ENCODE results near the gene ZNF444. TPM values are rescaled to one million over a fixed set of nuclear protein-coding genes. Genes with fewer than 3 reads are reported as not detected.

Gene ZNF444
- total and polyA plus RNA-seq, 4 donors: 6.1 to 30.4 (median 21.0) TPM

GRCh38 chr19:56106993-56107392, 34.1 kb upstream of the ZNF444 start:
- WGBS: 85% methylated on average over 11 of the region's 11 CpGs
- no peaks in the 10 kb centered on the region for H3K9me3 ChIP-seq (ENCODE audit: control insufficient read depth in 4 of 4, low read length in 3 of 4)
- peaks cover 36 to 70% (median 63%) of the 10 kb centered on the region in 4 donors for H3K4me1 ChIP-seq (ENCODE audit: control insufficient read depth in 4 of 4, insufficient read depth in 4 of 4, low read length in 3 of 4)
- no peak overlapping the region for H3K4me3 ChIP-seq (ENCODE audit: low read depth in 1 of 3, low read length in 3 of 3)
- TF ChIP-seq HNF4G (IDR thresholded peaks at IDR 0.05) (no peak), TAF1 (conservative IDR thresholded peaks at IDR 0.05) (no peak), HNF4A (conservative IDR thresholded peaks at IDR 0.05) (no peak), REST (IDR thresholded peaks at IDR 0.05) (no peak), GABPA (IDR thresholded peaks at IDR 0.05 in 1 of 2, conservative IDR thresholded peaks at IDR 0.05 in 1 of 2) (no peak), RAD21 (IDR thresholded peaks at IDR 0.05) (no peak), FOXA1 (IDR thresholded peaks at IDR 0.05) (no peak), EGR1 (IDR thresholded peaks at IDR 0.05; ENCODE audit: low read depth in 2 of 2) (no peak)
- TF ChIP-seq, protein P1, sequence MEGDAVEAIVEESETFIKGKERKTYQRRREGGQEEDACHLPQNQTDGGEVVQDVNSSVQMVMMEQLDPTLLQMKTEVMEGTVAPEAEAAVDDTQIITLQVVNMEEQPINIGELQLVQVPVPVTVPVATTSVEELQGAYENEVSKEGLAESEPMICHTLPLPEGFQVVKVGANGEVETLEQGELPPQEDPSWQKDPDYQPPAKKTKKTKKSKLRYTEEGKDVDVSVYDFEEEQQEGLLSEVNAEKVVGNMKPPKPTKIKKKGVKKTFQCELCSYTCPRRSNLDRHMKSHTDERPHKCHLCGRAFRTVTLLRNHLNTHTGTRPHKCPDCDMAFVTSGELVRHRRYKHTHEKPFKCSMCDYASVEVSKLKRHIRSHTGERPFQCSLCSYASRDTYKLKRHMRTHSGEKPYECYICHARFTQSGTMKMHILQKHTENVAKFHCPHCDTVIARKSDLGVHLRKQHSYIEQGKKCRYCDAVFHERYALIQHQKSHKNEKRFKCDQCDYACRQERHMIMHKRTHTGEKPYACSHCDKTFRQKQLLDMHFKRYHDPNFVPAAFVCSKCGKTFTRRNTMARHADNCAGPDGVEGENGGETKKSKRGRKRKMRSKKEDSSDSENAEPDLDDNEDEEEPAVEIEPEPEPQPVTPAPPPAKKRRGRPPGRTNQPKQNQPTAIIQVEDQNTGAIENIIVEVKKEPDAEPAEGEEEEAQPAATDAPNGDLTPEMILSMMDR (IDR thresholded peaks at IDR 0.05; ENCODE audit: low read depth, low read length, missing input control): no peak
- H3K27me3 ChIP-seq (ENCODE audit: control insufficient read depth in 4 of 4, insufficient read depth in 4 of 4, low read length in 3 of 4): no peaks in the 10 kb centered on the region
- H3K36me3 ChIP-seq (ENCODE audit: control insufficient read depth in 4 of 4, insufficient read depth in 3 of 4, low read depth in 1 of 4, low read length in 3 of 4): peaks cover 0 to 6% (median 4%) of the 10 kb centered on the region in 4 donors
- no peak for DNase-seq (ENCODE audit: low spot score)
- no peak overlapping the region for H3K27ac ChIP-seq (ENCODE audit: low read depth in 1 of 2, low read length in 2 of 2)
- no peak overlapping the region for H3K9ac ChIP-seq (ENCODE audit: low read depth in 1 of 2, low read length in 2 of 2)

GRCh38 chr19:56107626-56108351, 33.3 kb upstream of the ZNF444 start:
- H3K4me1 ChIP-seq (ENCODE audit: control insufficient read depth in 4 of 4, insufficient read depth in 4 of 4, low read length in 3 of 4): peaks cover 42 to 78% (median 70%) of the 10 kb centered on the region in 4 donors
- TF ChIP-seq FOXA1 (IDR thresholded peaks at IDR 0.05) (no peak), FOXA2 (IDR thresholded peaks at IDR 0.05) (no peak), ATF3 (IDR thresholded peaks at IDR 0.05) (no peak), SP1 (IDR thresholded peaks at IDR 0.05) (no peak), HNF4A (conservative IDR thresholded peaks at IDR 0.05) (no peak), RAD21 (IDR thresholded peaks at IDR 0.05) (no peak), GABPA (IDR thresholded peaks at IDR 0.05 in 1 of 2, conservative IDR thresholded peaks at IDR 0.05 in 1 of 2) (no peak), HNF4G (IDR thresholded peaks at IDR 0.05) (no peak), ZBTB33 (IDR thresholded peaks at IDR 0.05) (no peak), NR2F2 (IDR thresholded peaks at IDR 0.05) (no peak), JUND (IDR thresholded peaks at IDR 0.05) (no peak), TAF1 (conservative IDR thresholded peaks at IDR 0.05) (no peak), YY1 (IDR thresholded peaks at IDR 0.05) (no peak), EGR1 (IDR thresholded peaks at IDR 0.05; ENCODE audit: low read depth in 2 of 2) (no peak)
- TF ChIP-seq, protein P2, sequence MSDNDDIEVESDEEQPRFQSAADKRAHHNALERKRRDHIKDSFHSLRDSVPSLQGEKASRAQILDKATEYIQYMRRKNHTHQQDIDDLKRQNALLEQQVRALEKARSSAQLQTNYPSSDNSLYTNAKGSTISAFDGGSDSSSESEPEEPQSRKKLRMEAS (IDR thresholded peaks at IDR 0.05): no peak
- TF ChIP-seq, protein P1 (IDR thresholded peaks at IDR 0.05; ENCODE audit: low read depth, low read length, missing input control): no peak
- DNase-seq (ENCODE audit: low spot score): no peak
- no peak overlapping the region for H3K27ac ChIP-seq (ENCODE audit: low read depth in 1 of 2, low read length in 2 of 2)
- H3K4me3 ChIP-seq (ENCODE audit: low read depth in 1 of 3, low read length in 3 of 3): no peak overlapping the region
- no peaks in the 10 kb centered on the region for H3K9me3 ChIP-seq (ENCODE audit: control insufficient read depth in 4 of 4, low read length in 3 of 4)
- no peaks in the 10 kb centered on the region for H3K27me3 ChIP-seq (ENCODE audit: control insufficient read depth in 4 of 4, insufficient read depth in 4 of 4, low read length in 3 of 4)
- peaks cover 0 to 6% (median 0%) of the 10 kb centered on the region in 4 donors for H3K36me3 ChIP-seq (ENCODE audit: control insufficient read depth in 4 of 4, insufficient read depth in 3 of 4, low read depth in 1 of 4, low read length in 3 of 4)
- 74% methylated on average over 27 of the region's 27 CpGs for WGBS
- H3K9ac ChIP-seq (ENCODE audit: low read depth in 1 of 2, low read length in 2 of 2): no peak overlapping the region
